Measurements from ENCODE around the gene HNRNPU. TPM values are rescaled to one million over a fixed set of nuclear protein-coding genes. Genes with fewer than 3 reads are reported as not detected.
A peak's percentile ranks its signal among the peaks of the same experiment; 100 is the strongest.

Gene HNRNPU
- total and polyA plus RNA-seq, 2 experiments from 2014 or later = 166 to 226 TPM

DNA sequence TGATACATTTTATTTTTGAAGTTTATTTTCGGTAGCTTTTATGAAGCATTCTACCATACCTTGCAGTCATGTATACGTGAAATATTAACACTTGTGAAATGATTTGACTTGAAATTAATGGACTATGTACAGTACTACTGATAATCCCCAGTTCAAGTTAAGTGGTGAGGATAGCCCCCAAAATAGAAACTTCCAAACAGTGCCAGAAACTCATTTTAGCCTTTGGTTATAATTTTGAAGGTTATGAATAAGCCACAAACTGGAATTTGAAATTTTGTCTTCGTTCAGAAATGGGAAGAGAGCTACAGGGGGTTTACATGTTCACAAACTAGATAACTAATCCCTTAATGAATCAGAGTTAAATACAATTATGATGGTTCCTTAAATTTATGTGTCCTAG lies 1.5 kb upstream of the HNRNPU start:
- TF ChIP-seq EZH2 (IDR thresholded peaks at IDR 0.05; ENCODE audit: insufficient read depth, poor library complexity, severe bottlenecking) (no peak), EZH2phosphoT487 (IDR thresholded peaks at IDR 0.05; ENCODE audit: insufficient read depth, low read depth) (no peak)
- peaks cover 33% of the 10 kb centered on the region for H3K79me2 ChIP-seq (ENCODE audit: insufficient read depth)
- peaks cover 22% of the 10 kb centered on the region for H3K4me1 ChIP-seq (ENCODE audit: insufficient read depth)
- no peak overlapping the region for H3K4me2 ChIP-seq (ENCODE audit: unreplicated experiment)
- peak overlapping the region; percentile 99; the same call in 1 of the 2 replicates for H3K27ac ChIP-seq
- H3K9ac ChIP-seq = peak overlapping the region; percentile 100; the same call in 1 of the 2 replicates
- peaks cover 40% of the 10 kb centered on the region for H3F3A ChIP-seq (ENCODE audit: insufficient read depth)
- H3K9me3 ChIP-seq (ENCODE audit: low read depth) = no peaks in the 10 kb centered on the region
- peaks cover 10% of the 10 kb centered on the region for H3K36me3 ChIP-seq (ENCODE audit: low read depth)
- DNase-seq = no peak
- WGBS, 2 experiments (ENCODE audit: low coverage in 1 of 2, low lambda C conversion rate in 2 of 2, missing lambda C conversion rate in 2 of 2) = 97 to 99% methylated on average over 3 of the region's 3 CpGs
- in situ Hi-C loops (cut with MboI) = loop anchor here (25.0 kb wide), 1 partner anchor 171 kb away; no protein-coding TSS in a partner anchor
- H3K4me3 ChIP-seq = no peak overlapping the region
- peaks cover 19% of the 10 kb centered on the region for H4K20me1 ChIP-seq (ENCODE audit: insufficient read depth)
- H3K27me3 ChIP-seq (replicated peaks; ENCODE audit: insufficient read depth) = no peaks in the 10 kb centered on the region
- peak overlapping the region; percentile 89 for H2AFZ ChIP-seq
- H3K9me2 ChIP-seq (ENCODE audit: insufficient read depth) = no peaks in the 10 kb centered on the region

DNA sequence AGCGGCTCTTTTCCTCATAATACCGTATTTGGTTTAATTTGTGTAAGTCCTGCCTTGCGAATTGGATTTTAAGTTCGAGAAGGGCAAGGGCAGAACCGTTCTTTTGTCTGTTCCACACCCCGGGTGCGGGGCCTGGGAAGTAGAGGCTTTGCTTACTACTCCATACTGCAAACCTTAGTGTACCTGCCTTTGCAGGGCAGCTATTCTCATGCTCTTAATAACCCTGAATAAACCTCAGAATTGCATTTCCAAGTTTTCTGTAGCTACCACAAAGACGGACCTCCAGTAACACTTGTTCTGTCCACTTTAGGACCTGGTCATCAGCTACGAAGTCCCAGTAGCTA lies 657 bp upstream of the HNRNPU start:
- H3K27me3 ChIP-seq (replicated peaks; ENCODE audit: insufficient read depth) = no peaks in the 10 kb centered on the region
- 13 to 17% methylated on average over 9 of the region's 9 CpGs for WGBS, 2 experiments (ENCODE audit: low coverage in 1 of 2, low lambda C conversion rate in 2 of 2, missing lambda C conversion rate in 2 of 2)
- H3K4me3 ChIP-seq = peak overlapping the region; percentile 97
- H3K9me2 ChIP-seq (ENCODE audit: insufficient read depth) = no peaks in the 10 kb centered on the region
- peaks cover 18% of the 10 kb centered on the region for H3K36me3 ChIP-seq (ENCODE audit: low read depth)
- no peaks in the 10 kb centered on the region for H3K9me3 ChIP-seq (ENCODE audit: low read depth)
- H3K4me2 ChIP-seq (ENCODE audit: unreplicated experiment) = peak overlapping the region; percentile 85
- H3K27ac ChIP-seq = peak overlapping the region; percentile 99
- TF ChIP-seq EZH2phosphoT487 (IDR thresholded peaks at IDR 0.05; ENCODE audit: insufficient read depth, low read depth) (no peak), EZH2 (IDR thresholded peaks at IDR 0.05; ENCODE audit: insufficient read depth, poor library complexity, severe bottlenecking) (no peak)
- H3K4me1 ChIP-seq (ENCODE audit: insufficient read depth) = peaks cover 30% of the 10 kb centered on the region
- peaks cover 40% of the 10 kb centered on the region for H3F3A ChIP-seq (ENCODE audit: insufficient read depth)
- peak overlapping the region; percentile 89 for H2AFZ ChIP-seq
- peak overlapping the region; percentile 100 for H3K9ac ChIP-seq
- H4K20me1 ChIP-seq (ENCODE audit: insufficient read depth) = peaks cover 27% of the 10 kb centered on the region
- in situ Hi-C loops (cut with MboI) = loop anchor here (25.0 kb wide), 1 partner anchor 172 kb away; no protein-coding TSS in a partner anchor
- DNase-seq = peak; percentile 61
- H3K79me2 ChIP-seq (ENCODE audit: insufficient read depth) = peaks cover 41% of the 10 kb centered on the region

DNA sequence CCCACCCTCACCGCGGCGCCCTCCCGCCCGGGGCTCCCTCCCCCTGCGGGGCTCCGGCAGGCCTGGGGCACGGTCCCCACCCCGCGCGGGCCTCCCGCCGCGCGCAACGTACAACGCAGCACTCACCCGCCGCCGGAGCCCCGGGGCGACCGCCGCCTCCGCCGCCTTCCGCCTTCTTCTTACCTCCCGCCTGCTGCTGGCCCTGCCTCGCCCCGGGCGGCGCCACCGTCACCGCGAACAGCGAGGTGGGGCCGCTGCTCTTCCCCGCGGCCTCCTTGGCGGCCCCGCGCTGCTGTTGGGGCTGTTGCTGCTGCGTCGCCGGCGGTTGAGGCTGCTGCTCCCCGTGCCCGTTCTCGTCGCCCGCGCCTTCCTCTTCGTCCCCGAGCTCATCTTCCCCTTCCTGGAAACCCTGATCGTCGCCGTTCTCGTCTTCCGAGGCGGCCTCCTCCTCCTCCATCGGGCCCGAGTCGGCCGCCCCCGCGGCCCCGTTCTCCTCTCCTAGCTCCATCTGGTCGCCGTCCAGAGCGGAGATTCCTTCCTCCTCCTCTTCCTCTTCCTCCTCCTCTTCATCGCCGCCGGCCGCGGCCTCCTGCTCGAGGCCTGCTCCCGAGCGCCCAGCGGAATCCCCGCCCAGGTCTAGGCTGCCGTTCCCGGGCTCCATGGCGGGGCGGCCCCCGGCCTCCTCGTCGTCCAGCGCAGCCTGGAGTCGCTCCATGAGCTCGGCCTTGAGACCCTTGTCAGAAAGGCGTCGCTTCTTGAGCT lies 671 bp downstream of the HNRNPU start:
- in situ Hi-C loops (cut with MboI) = loop anchor here (25.0 kb wide), 1 partner anchor 174 kb away; no protein-coding TSS in a partner anchor
- WGBS, 2 experiments (ENCODE audit: low coverage in 1 of 2, low lambda C conversion rate in 2 of 2, missing lambda C conversion rate in 2 of 2) = 1% methylated on average over 53 to 80 of the region's 92 CpGs
- H3F3A ChIP-seq (ENCODE audit: insufficient read depth) = peaks cover 40% of the 10 kb centered on the region
- H3K4me1 ChIP-seq (ENCODE audit: insufficient read depth) = peaks cover 42% of the 10 kb centered on the region
- H3K27ac ChIP-seq = peak overlapping the region; percentile 99
- H3K9me2 ChIP-seq (ENCODE audit: insufficient read depth) = no peaks in the 10 kb centered on the region
- H3K79me2 ChIP-seq (ENCODE audit: insufficient read depth) = peaks cover 54% of the 10 kb centered on the region
- H4K20me1 ChIP-seq (ENCODE audit: insufficient read depth) = peaks cover 38% of the 10 kb centered on the region
- peak overlapping the region; percentile 12 for H2AFZ ChIP-seq
- peak overlapping the region; percentile 97 for H3K4me3 ChIP-seq
- H3K9me3 ChIP-seq (ENCODE audit: low read depth) = no peaks in the 10 kb centered on the region
- H3K9ac ChIP-seq = peak overlapping the region; percentile 100
- peaks cover 32% of the 10 kb centered on the region for H3K36me3 ChIP-seq (ENCODE audit: low read depth)
- H3K4me2 ChIP-seq (ENCODE audit: unreplicated experiment) = peak overlapping the region; percentile 77
- TF ChIP-seq EZH2 (IDR thresholded peaks at IDR 0.05; ENCODE audit: insufficient read depth, poor library complexity, severe bottlenecking) = no peak
- TF ChIP-seq EZH2phosphoT487 (IDR thresholded peaks at IDR 0.05; ENCODE audit: insufficient read depth, low read depth) = no peak
- DNase-seq = no peak
- no peaks in the 10 kb centered on the region for H3K27me3 ChIP-seq (replicated peaks; ENCODE audit: insufficient read depth)

DNA sequence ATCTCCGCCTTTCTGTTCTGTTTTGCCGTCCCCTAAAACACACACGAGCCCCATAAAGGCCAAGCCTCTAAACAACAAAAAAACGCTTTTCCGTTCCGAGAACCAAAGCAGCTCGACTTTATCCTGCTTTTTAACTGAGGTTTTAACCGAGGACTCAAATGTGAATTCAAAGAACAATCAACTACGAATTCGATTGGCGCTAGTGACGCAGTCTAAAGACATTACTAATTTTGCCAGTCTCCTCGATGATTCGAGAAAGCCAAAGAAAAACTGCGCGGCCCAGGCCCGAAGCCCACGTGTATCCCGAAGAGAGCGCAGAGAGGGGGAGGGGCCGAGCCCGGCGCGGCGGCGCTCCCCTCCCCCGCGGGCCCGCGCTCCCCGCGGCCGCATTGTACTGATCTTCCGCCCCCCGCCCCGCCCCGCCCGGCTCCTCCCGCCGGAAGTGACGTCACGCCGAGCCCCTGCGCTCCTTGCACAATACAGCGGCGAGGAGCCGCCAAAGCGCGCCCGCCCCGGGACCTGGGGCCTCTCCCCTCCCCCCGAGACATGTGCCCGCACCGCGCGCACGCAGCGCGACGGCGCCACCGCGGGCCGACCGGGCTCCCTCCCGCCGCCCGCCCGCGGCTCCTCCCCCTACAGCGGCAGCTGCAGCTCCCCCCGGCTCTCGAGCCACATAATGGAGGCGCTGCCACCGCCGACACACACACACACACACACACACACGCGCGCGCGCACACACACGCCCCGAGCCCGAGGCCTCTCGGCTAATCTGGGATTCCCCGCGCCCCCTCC lies 1.4 kb downstream of the HNRNPU start:
- H3K4me1 ChIP-seq (ENCODE audit: insufficient read depth) = peaks cover 48% of the 10 kb centered on the region
- H3K9me3 ChIP-seq (ENCODE audit: low read depth) = no peaks in the 10 kb centered on the region
- no peaks in the 10 kb centered on the region for H3K27me3 ChIP-seq (replicated peaks; ENCODE audit: insufficient read depth)
- in situ Hi-C loops (cut with MboI) = loop anchor here (25.0 kb wide), 1 partner anchor 174 kb away; no protein-coding TSS in a partner anchor
- peak overlapping the region; percentile 97 for H3K4me3 ChIP-seq
- peak overlapping the region; percentile 92 for H3K4me2 ChIP-seq (ENCODE audit: unreplicated experiment)
- H2AFZ ChIP-seq = no peak overlapping the region
- peak overlapping the region; percentile 100 for H3K9ac ChIP-seq
- TF ChIP-seq EZH2 (IDR thresholded peaks at IDR 0.05; ENCODE audit: insufficient read depth, poor library complexity, severe bottlenecking) (no peak), EZH2phosphoT487 (IDR thresholded peaks at IDR 0.05; ENCODE audit: insufficient read depth, low read depth) (no peak)
- H3K36me3 ChIP-seq (ENCODE audit: low read depth) = peaks cover 39% of the 10 kb centered on the region
- peaks cover 48% of the 10 kb centered on the region for H3F3A ChIP-seq (ENCODE audit: insufficient read depth)
- peak overlapping the region; percentile 99 for H3K27ac ChIP-seq
- 1 to 3% methylated on average over 20 to 47 of the region's 87 CpGs for whole genome bisulfite sequencing, 2 experiments (ENCODE audit: low coverage in 1 of 2, low lambda C conversion rate in 2 of 2, missing lambda C conversion rate in 2 of 2)
- DNase-seq = peak; percentile 97
- H3K79me2 ChIP-seq (ENCODE audit: insufficient read depth) = peaks cover 62% of the 10 kb centered on the region
- peaks cover 42% of the 10 kb centered on the region for H4K20me1 ChIP-seq (ENCODE audit: insufficient read depth)
- no peaks in the 10 kb centered on the region for H3K9me2 ChIP-seq (ENCODE audit: insufficient read depth)

Measured in GM23248 (cell line).